Neural crest cell (in vitro differentiated cells): Measurements from ENCODE around the gene RGS19. TPM values are rescaled to one million over a fixed set of nuclear protein-coding genes. Genes with fewer than 3 reads are reported as not detected.

Source experiments
- DNase-seq: peaks from one replicate; pipeline ENCODE4 v3.0.0; 2021; ENCODE audit warnings: low read depth, mixed read lengths, low spot score
- H3K27ac Mint-ChIP-seq: one replicate; pipeline ENCODE4 v1.8.0; 2021; ENCODE audit warnings: mild to moderate bottlenecking, mixed read lengths; ENCODE audit not compliant: unreplicated experiment
- H3K27me3 Mint-ChIP-seq: 2 replicates; pipeline ENCODE4 v1.8.0; 2021; ENCODE audit warnings: low read depth, mild to moderate bottlenecking, mixed read lengths
- H3K36me3 Mint-ChIP-seq: 2 replicates; pipeline ENCODE4 v1.8.0; 2021; ENCODE audit warnings: low read depth, mild to moderate bottlenecking, mixed read lengths
- H3K4me1 Mint-ChIP-seq: 2 replicates; pipeline ENCODE4 v1.8.0; 2021; ENCODE audit warnings: mixed read lengths
- H3K4me3 Mint-ChIP-seq: one replicate; pipeline ENCODE4 v1.8.0; 2021; ENCODE audit warnings: mild to moderate bottlenecking, mixed read lengths
- H3K9me3 Mint-ChIP-seq: 2 replicates; pipeline ENCODE4 v1.8.0; 2021; ENCODE audit warnings: mixed read lengths
- CTCF ChIP-seq: fragments of 200-600 bp; sonication (generic); conservative IDR thresholded peaks from 2 replicates; pipeline ENCODE4 v1.5.0; 2021; ENCODE audit warnings: antibody characterized with exemption, mild to moderate bottlenecking
- total RNA-seq: library from RNA; stranded (reverse); gene quantifications from 2 replicates; pipeline ENCODE4 v1.2.1, GENCODE V29; 2021

The RGS19 gene
- total RNA-seq, 1 donor from 2014 or later = 11.7 TPM

- H3K27ac Mint-ChIP-seq = no peak overlapping the region
- H3K9me3 Mint-ChIP-seq = no peaks in the 10 kb centered on the region
- H3K4me3 Mint-ChIP-seq = no peak overlapping the region
- H3K27me3 Mint-ChIP-seq = peaks cover 15% of the 10 kb centered on the region
- DNase-seq = no peak
- H3K4me1 Mint-ChIP-seq = peaks cover 12% of the 10 kb centered on the region
- no peaks in the 10 kb centered on the region for H3K36me3 Mint-ChIP-seq
- TF ChIP-seq CTCF = no peak
These were observed 37.5 kb upstream of the RGS19 start for GRCh38 chr20:64116541-64117431.

- TF ChIP-seq CTCF = no peak
- DNase-seq = no peak
- H3K9me3 Mint-ChIP-seq = no peaks in the 10 kb centered on the region
- no peak overlapping the region for H3K4me3 Mint-ChIP-seq
- peaks cover 7% of the 10 kb centered on the region for H3K27me3 Mint-ChIP-seq
- no peaks in the 10 kb centered on the region for H3K36me3 Mint-ChIP-seq
- peaks cover 8% of the 10 kb centered on the region for H3K4me1 Mint-ChIP-seq
- H3K27ac Mint-ChIP-seq = no peak overlapping the region
These were observed 36.7 kb upstream of the RGS19 start for GRCh38 chr20:64116016-64116415.

- no peaks in the 10 kb centered on the region for H3K9me3 Mint-ChIP-seq
- DNase-seq = no peak
These were observed 36.0 kb upstream of the RGS19 start for GRCh38 chr20:64115171-64115911.

GRCh38 chr20:64114356-64114971 lies 35.1 kb upstream of the RGS19 start:
- Mint-ChIP-seq H3K9me3 (no peaks in the 10 kb centered on the region), H3K4me1 (no peaks in the 10 kb centered on the region), H3K27ac (no peak overlapping the region), H3K36me3 (no peaks in the 10 kb centered on the region), H3K27me3 (no peaks in the 10 kb centered on the region), H3K4me3 (no peak overlapping the region)
- no peak for DNase-seq
- no peak for TF ChIP-seq CTCF

More at GRCh38 chr20:64115171-64115911, 36.0 kb upstream of the RGS19 start:
- no peak for TF ChIP-seq CTCF
- Mint-ChIP-seq H3K4me1 (peaks cover 5% of the 10 kb centered on the region), H3K27me3 (peaks cover under 1% of the 10 kb centered on the region), H3K4me3 (no peak overlapping the region), H3K27ac (no peak overlapping the region), H3K36me3 (no peaks in the 10 kb centered on the region)

GRCh38 chr20:64113796-64114355 lies 34.6 kb upstream of the RGS19 start:
- no peak overlapping the region for H3K27ac Mint-ChIP-seq
- no peaks in the 10 kb centered on the region for H3K36me3 Mint-ChIP-seq
- no peaks in the 10 kb centered on the region for H3K9me3 Mint-ChIP-seq
- H3K4me3 Mint-ChIP-seq = no peak overlapping the region
- H3K27me3 Mint-ChIP-seq = no peaks in the 10 kb centered on the region
- H3K4me1 Mint-ChIP-seq = no peaks in the 10 kb centered on the region
- DNase-seq = no peak
- no peak for TF ChIP-seq CTCF
